ENCODE results near the gene ZC3H4.

The ZC3H4 gene

GRCh38 chr19:47133021-47133471, 19.5 kb upstream of the ZC3H4 start:
- Histone ChIP-seq H3K27ac (no peak overlapping the region), H3K4me3 (no peak overlapping the region)
- no peak for TF ChIP-seq CTCF (IDR thresholded peaks at IDR 0.05)
- DNase-seq (ENCODE audit: low spot score): no peak

- Histone ChIP-seq H3K4me3 (no peak overlapping the region), H3K27ac (no peak overlapping the region)
- no peak for DNase-seq (ENCODE audit: low spot score)
- no peak for TF ChIP-seq CTCF (IDR thresholded peaks at IDR 0.05)
These were observed 18.7 kb upstream of the ZC3H4 start for GRCh38 chr19:47132194-47132852.

- peak within 1 kb of the TSS; percentile 83 to 97 for H3K27ac ChIP-seq
- peak; percentile 98 for DNase-seq (ENCODE audit: low spot score)
- TF ChIP-seq CTCF (IDR thresholded peaks at IDR 0.05): no peak
- H3K4me3 ChIP-seq: peak within 1 kb of the TSS; percentile 92
These were observed 17.1 kb upstream of the ZC3H4 start, which contains the start of gene SAE1 for GRCh38 chr19:47130589-47131227. TSS of gene SAE1 (plus strand) at chr19:47130835. CDS start at chr19:47130931, 96 bp downstream.

- Histone ChIP-seq H3K27ac (peak overlapping the region in 1 of 2 donors; percentile 97), H3K4me3 (peak overlapping the region; percentile 92)
- DNase-seq (ENCODE audit: low spot score): no peak
- no peak for TF ChIP-seq CTCF (IDR thresholded peaks at IDR 0.05)
These were observed 16.6 kb upstream of the ZC3H4 start for GRCh38 chr19:47130120-47130588.

GRCh38 chr19:47129579-47129978, 16.0 kb upstream of the ZC3H4 start:
- no peak for TF ChIP-seq CTCF (IDR thresholded peaks at IDR 0.05)
- Histone ChIP-seq H3K4me3 (no peak overlapping the region), H3K27ac (no peak overlapping the region)
- no peak for DNase-seq (ENCODE audit: low spot score)

GRCh38 chr19:47125669-47125938, 12.0 kb upstream of the ZC3H4 start:
- TF ChIP-seq CTCF (IDR thresholded peaks at IDR 0.05): no peak
- DNase-seq (ENCODE audit: low spot score): no peak
- Histone ChIP-seq H3K27ac (no peak overlapping the region), H3K4me3 (no peak overlapping the region)
